ENCODE data around the gene KIF9.
"Not testable (repeated sequence)": the region's sequence is repeated elsewhere in the genome, so short reads cannot be mapped to it uniquely, and the experiment has no call there.

Gene KIF9

GRCh38 chr3:47247131-47248064 is 35.2 kb downstream of the KIF9 start:
- DNase-seq: no peak

GRCh38 chr3:47245271-47245670 is 37.3 kb downstream of the KIF9 start:
- DNase-seq: no peak

DNA sequence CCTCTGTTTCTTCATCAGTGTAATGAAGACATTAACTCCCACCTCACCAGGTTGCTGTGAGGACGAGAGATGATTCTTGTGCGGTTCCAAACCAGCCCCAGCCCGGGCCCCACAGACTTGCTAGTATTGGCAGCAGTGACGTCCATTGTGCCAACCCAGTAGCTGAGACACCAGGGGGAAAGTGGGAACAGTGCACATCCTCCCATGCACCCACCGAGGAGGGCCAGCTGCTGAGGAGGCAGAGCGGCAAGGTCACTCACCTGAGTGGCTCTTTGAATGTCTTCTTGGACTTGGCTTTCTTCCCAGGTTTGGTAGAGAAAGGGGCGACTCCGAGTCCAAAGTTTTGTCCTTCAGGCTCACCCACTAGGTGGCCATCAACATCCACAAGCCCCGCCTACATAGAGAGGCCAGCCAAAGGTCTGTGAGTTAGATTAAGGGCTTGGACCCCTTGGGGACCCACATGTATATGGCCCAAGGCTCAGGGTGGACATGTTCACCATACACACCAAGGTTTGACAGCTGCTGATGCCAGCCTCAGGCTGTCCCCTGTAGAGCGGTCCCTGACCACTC is 38.0 kb downstream of the KIF9 start:
- DNase-seq: no peak

DNA sequence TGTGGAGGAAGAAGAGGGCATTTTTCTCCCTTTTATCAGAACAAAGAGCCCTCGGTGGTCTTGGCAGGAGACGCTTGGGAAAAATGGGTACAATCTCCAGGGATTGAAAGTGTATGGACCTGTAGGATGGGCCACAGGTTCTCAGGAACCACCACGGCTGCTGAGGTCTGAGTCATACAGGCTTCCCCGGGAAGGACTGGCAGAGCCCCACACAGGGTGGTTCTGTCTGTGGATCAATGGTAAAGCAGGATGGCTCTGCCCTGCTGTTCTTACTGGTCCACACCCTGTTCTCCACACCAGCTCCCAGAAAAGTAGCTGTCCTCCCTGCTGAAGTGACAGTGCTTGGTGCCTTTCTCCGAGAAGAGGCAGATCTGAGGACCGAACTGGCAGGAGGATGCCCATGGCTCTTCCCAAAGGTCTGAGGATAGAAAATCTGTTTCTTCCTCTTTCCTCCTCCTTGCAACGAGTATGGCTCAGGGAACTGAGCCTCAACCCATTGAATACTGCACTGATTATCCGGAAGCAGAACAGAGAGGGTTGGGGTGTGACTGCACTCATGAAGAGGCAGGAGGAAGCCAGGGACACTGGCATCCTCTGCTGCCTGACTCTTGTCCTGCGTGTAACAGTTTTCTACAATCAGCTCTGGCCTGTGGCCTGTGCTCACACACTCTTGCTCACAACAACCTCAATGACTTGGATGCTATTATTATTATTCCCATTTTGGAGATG is 39.0 kb downstream of the KIF9 start:
- DNase-seq: no peak

- DNase-seq: no peak
Observed at GRCh38 chr3:47239929-47240328, 42.7 kb downstream of the KIF9 start.

- no peak for DNase-seq
Observed at GRCh38 chr3:47238017-47238416, 44.6 kb downstream of the KIF9 start.

DNA sequence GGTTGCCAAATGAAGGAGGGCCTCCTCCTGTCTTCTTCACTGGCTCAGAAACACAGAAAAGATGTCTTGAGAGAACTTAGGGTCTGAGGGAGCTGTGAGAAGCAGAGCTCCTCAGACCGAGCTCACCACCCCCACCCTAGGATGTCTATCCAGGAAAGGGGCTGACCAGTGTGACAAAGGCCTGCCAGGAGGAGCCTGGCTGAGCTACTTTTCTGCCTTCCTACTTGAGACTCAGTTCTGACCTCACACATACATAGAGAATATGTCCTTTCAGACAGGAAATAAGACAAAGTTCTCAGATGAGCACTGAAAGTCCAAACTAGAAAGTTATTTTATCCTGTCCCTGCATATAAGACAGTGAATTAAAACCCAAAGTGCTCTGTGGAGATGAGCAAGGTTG is 54.5 kb downstream of the KIF9 start:
- DNase-seq: no peak

- DNase-seq: no peak
Observed at GRCh38 chr3:47227678-47228077, 54.9 kb downstream of the KIF9 start.

- DNase-seq: no peak
Observed at GRCh38 chr3:47225310-47225906, 57.2 kb downstream of the KIF9 start.

DNA sequence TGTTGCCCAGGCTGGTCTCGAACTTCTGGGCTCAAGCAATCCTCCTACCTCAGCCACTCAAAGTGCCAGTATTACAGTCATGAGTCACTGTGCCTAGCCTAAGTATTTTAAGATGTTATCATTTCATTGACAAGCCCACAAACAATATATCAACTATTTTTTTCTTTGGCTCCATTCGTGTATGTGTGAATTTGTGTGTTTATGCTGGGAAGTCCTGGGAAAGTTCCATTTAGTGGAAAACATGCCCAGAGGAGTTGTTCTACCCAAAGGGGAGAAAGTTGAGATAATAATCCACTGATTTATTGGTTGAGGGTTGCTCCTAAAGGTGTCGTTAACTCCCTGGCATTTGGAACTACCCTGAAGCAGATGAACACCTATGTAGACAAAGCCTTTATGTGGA is 58.8 kb downstream of the KIF9 start:
- no peak for DNase-seq

DNA sequence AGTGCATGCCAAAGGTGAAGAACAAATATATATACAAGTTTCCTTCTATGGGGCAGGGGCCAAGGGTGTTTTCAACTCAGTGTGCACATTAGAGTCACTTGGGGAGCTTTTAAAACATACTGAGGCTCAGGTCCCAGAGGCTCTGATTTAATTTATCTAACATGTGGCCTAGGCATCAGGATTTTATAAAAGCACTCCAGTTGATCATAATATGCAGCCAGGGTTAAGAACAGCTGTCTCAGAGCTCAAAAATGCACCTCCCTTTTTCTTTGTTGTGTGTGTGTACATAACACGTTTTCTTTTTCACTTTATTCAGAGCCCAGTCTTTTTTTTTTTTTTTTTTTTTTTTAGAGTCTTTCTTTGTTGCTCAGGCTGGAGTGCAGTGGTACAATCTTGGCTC is 60.8 kb downstream of the KIF9 start:
- no peak for DNase-seq

- no peak for DNase-seq
Observed at GRCh38 chr3:47210863-47211405, 71.7 kb downstream of the KIF9 start.

- DNase-seq: not testable (repeated sequence)
Observed at GRCh38 chr3:47206022-47206421, 76.6 kb downstream of the KIF9 start.

- no peak for DNase-seq
Observed at GRCh38 chr3:47204875-47205274, 77.7 kb downstream of the KIF9 start.

- DNase-seq: no peak
Observed at GRCh38 chr3:47202542-47202941, 80.1 kb downstream of the KIF9 start.

DNA sequence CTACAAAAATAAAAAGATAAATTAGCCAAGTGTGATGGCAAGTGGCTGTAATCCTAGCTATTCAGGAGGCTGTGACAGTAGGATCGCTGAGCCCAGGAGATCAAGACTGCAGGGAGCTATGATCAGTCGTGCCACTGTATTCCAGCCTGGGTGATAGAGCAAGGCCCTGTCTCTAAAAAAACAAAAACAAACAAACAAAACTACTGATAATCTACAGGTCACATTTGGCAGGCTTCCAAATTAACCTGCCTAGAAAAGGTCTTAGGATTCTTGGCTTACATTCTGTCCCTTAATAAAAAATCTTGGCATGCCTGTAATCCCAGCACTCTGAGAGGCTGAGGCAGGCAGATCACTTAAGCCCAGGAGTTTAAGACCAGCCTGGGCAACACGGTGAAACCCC is 85.3 kb downstream of the KIF9 start:
- no peak for DNase-seq

GRCh38 chr3:47194994-47195393 is 87.6 kb downstream of the KIF9 start:
- DNase-seq: no peak

DNA sequence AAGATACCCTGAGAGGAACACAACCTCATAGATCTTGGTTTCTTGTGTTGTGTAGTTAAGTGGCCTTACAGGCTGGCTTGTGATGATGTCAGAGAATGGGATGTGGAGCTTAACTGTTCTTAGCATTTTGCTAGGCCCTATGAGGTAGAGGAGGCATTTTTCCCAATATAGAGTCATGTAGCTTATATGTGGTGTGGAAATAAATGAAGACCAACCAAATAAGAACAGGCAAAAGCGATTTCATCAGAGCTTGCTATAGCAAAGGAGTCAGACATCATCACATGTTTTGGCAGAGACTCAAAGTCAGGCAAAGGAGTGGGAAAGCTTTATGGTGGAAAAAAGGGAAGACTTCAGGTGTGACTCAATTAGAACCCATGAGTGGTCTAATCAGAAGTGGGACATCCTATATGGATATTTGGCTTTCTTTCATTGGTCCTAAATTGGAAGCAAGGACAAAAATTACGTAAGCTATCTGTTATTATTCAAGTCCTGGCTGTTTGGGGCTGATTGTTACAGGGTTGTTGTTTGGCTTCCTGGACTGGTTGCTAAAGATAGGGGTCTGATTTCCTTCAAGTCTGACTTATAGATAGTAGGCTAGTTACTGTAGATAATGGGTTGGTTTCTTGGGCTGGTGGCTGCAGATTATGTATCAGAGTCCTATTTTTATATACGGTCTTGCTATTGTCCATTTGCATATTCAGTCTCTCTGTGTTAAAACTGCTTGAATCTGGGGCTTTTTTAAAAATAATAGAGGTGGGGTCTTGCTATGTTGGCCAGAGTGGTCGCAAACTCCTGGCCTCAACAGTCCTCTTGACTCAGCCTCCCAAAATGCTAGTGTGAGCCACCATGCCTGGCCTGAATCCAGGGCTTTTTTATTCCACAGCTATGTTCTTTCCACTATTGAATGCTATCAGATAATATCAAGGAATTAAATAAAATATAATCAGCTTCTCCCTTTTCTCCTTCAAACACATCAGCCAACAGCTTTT is 88.4 kb downstream of the KIF9 start:
- no peak for DNase-seq

- no peak for DNase-seq
Observed at GRCh38 chr3:47186285-47186684, 96.3 kb downstream of the KIF9 start.

- not testable (repeated sequence) for DNase-seq
Observed at GRCh38 chr3:47181685-47182084, 100.9 kb downstream of the KIF9 start.

GRCh38 chr3:47180011-47180410 is 102.6 kb downstream of the KIF9 start:
- DNase-seq: not testable (repeated sequence)
